GM12874 (cell line): ENCODE results near the gene PDE6D.

Experiments
- TF ChIP-seq, protein P1 (sequence below): IDR thresholded peaks from 2 replicates; pipeline ENCODE4 v1.5.1; 2011; ENCODE audit warnings: low read depth, mild to moderate bottlenecking, control low read depth, low read length, moderate library complexity; ENCODE audit not compliant: insufficient read depth

Gene PDE6D

GRCh38 chr2:231785822-231786176, 4.7 kb upstream of the PDE6D start:
- TF ChIP-seq, protein P1, sequence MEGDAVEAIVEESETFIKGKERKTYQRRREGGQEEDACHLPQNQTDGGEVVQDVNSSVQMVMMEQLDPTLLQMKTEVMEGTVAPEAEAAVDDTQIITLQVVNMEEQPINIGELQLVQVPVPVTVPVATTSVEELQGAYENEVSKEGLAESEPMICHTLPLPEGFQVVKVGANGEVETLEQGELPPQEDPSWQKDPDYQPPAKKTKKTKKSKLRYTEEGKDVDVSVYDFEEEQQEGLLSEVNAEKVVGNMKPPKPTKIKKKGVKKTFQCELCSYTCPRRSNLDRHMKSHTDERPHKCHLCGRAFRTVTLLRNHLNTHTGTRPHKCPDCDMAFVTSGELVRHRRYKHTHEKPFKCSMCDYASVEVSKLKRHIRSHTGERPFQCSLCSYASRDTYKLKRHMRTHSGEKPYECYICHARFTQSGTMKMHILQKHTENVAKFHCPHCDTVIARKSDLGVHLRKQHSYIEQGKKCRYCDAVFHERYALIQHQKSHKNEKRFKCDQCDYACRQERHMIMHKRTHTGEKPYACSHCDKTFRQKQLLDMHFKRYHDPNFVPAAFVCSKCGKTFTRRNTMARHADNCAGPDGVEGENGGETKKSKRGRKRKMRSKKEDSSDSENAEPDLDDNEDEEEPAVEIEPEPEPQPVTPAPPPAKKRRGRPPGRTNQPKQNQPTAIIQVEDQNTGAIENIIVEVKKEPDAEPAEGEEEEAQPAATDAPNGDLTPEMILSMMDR: no peak

DNA sequence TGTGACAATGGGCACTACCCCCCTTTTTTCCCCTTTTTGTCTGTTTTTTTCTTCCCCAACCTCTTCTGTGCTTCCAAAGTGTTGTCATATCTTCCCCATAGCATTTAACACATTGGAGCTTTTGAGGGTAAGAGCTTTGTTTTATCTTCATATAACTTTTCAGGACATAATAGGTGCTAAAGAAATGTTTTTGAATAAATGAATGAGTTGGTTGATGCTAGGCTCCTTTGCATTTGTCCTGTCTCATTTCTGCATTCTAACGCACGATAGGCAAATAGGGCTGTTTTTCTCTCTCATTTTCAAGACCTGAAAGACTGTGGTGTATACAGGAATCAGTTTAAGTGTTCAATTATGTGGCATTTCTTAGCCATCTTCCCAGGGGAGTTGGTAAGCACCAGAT, 4.3 kb upstream of the PDE6D start:
- TF ChIP-seq, protein P1: no peak

DNA sequence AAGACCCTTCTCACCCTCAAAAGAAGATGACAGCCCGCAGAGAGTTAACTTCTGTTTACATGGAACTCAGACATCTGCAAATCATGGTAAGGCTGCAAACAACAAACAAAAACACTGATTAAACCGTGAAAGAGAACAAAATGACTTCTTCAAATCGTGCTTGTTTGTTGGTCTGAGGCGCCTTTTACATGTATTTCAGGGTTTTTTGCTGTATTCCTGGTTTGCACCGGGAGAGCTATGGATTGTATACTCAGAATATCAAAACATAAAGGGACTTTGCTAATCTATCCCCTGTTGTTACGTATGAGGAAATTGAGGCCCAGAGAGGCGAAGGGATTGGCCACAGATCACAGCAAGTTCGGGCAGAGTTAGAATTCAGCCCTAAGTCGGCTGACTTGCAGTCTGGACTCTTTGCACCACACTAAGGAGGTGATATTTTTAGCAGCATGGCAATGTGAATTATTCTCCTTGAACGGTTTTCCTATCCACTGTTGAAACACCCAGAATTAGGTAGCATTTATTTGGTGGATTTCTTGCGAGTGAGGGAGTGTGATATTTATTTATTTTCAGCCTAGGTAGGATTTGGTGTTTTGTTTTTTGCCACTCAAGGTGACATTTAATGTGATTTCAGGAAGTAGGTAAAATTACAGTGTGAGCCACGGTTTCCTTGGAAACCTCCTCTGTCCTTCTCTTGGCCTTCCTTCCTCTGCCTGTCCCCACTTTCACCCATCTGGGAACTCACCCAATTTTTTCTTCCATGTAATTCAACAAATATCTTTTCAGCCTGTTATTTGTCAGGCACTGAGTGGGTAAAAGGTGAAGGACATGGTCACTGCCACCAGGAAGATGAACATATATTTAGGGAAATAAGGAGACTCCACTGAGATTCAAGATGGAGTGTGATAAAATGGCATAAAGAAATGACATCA, 980 bp upstream of the PDE6D start:
- TF ChIP-seq, protein P1: no peak

GRCh38 chr2:231780123-231780908, 766 bp downstream of the PDE6D start:
- TF ChIP-seq, protein P1: no peak

DNA sequence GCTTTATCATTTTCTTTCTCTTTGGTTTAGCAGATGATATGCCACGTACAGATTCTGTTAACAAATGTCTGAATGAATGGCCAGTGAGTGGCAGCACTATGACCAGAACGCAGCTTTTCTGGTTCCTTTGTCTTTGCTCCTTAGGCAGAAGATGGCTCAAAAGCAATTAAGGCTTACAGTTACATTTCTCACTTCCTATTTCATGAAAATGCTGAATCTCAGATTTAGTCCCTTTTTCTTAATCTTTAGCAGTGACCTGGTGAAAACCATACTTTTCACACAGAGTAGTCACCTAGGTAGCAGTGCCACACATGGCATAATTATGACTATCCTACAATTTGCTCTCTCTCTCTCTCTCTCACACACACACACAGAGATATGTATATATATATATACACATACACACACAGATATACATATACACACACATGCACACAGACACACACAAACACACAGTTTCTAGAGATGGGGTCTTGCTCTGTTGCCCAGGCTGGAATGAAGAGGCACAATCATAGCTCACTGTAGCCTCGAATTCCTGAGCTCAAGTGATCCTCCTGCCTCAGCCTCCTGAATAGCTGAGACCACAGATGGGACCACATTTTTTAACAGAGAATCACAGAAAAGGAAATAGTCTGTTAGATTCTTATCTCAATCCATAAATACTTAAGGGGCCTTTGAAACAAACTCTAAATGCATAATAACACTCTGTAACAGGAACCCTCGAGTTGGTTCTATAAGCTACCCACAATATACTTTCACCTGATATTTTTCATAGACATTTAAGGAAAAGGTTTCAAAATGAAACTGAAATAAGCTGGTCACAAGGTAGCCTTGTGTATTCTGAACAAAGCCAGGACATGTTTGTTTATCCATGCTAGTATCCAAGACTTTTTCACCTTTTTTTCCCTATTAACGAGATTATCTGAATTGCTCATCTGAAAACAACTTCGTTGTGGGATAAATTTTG, 11.6 kb downstream of the PDE6D start:
- TF ChIP-seq, protein P1: 0 out of 2 replicates have a peak, but pooled peaks have one; percentile 17

DNA sequence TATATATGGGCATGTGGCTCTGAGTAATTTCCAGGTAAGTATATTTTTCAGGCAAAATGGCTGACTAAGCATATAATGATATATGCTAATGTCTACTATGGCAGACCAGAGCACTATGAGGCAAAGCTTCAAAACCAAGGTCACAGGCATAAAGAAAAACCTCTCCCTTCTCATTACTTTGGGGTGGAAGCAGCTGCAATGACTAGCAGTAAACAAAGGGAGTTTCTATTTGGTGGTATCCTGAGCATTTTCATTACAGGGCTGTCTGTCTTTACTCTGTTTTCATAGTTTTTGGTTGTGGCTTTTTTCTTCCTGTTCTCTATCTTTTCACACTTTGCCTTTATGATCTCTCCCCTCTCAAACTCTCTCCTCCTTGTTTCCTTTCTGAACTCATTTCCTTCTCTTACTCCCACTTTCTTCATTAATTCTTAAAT, 15.6 kb downstream of the PDE6D start:
- TF ChIP-seq, protein P1: no peak

- TF ChIP-seq, protein P1: no peak
Measured at GRCh38 chr2:231764760-231765159, 16.3 kb downstream of the PDE6D start.
